ENCODE results near the gene FAM120AOS.

- no peak for TF ChIP-seq CTCF (IDR thresholded peaks at IDR 0.05; ENCODE audit: low read depth, low read length)
- TF ChIP-seq EZH2phosphoT487 (IDR thresholded peaks at IDR 0.05; ENCODE audit: low read depth), result no peak
Measured at GRCh38 chr9:93480728-93481324, 27.4 kb upstream of the FAM120AOS start.

Measured in OCI-LY3 (cell line).